ENCODE measurements around the gene PRPF18.

- TF ChIP-seq, protein P1, sequence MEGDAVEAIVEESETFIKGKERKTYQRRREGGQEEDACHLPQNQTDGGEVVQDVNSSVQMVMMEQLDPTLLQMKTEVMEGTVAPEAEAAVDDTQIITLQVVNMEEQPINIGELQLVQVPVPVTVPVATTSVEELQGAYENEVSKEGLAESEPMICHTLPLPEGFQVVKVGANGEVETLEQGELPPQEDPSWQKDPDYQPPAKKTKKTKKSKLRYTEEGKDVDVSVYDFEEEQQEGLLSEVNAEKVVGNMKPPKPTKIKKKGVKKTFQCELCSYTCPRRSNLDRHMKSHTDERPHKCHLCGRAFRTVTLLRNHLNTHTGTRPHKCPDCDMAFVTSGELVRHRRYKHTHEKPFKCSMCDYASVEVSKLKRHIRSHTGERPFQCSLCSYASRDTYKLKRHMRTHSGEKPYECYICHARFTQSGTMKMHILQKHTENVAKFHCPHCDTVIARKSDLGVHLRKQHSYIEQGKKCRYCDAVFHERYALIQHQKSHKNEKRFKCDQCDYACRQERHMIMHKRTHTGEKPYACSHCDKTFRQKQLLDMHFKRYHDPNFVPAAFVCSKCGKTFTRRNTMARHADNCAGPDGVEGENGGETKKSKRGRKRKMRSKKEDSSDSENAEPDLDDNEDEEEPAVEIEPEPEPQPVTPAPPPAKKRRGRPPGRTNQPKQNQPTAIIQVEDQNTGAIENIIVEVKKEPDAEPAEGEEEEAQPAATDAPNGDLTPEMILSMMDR (conservative IDR thresholded peaks at IDR 0.05; ENCODE audit: low read depth, low read length) = no peak
- TF ChIP-seq MAFK (IDR thresholded peaks at IDR 0.05; ENCODE audit: low read depth, low read length) = no peak
- no peak for TF ChIP-seq RFX5 (IDR thresholded peaks at IDR 0.05; ENCODE audit: low read depth, low read length)
- no peak for TF ChIP-seq POLR2A (IDR thresholded peaks at IDR 0.05; ENCODE audit: low read depth, low read length)
- no peak for TF ChIP-seq MAZ (IDR thresholded peaks at IDR 0.05; ENCODE audit: borderline replicate concordance, low read depth, low read length)
Observed at GRCh38 chr10:13550802-13551201, 36.0 kb upstream of the PRPF18 start.

Measured in IMR-90 (cell line).